OCI-LY3 (cell line): Measurements from ENCODE around the gene LRFN2.

Source experiments
- H2AFZ ChIP-seq: fragments of 200-600, 300-600 bp; shearing (Covaris generic); 2 replicates; pipeline ENCODE4 v1.6.0; 2014; ENCODE audit warnings: antibody characterized with exemption, low read depth, low read length
- H3K27ac ChIP-seq: fragments of 200-600, 300-600 bp; sonication (generic); 2 replicates; pipeline ENCODE4 v1.5.1; 2014; ENCODE audit warnings: mild to moderate bottlenecking, low read length, moderate library complexity, mixed read lengths
- H3K27me3 ChIP-seq: fragments of 200-600, 300-600 bp; sonication (generic); 2 replicates; pipeline ENCODE4 v1.6.1; 2014; ENCODE audit warnings: low read depth, low read length, mixed read lengths
- H3K36me3 ChIP-seq: fragments of 200-600, 300-600 bp; sonication (generic); replicated peaks from 2 replicates; pipeline ENCODE3; 2014; ENCODE audit warnings: low read depth, low read length, mixed read lengths
- H3K4me1 ChIP-seq: fragments of 300-600, 200-600 bp; sonication (generic); 2 replicates; pipeline ENCODE4 v1.6.1; 2014; ENCODE audit warnings: low read length, mixed read lengths
- H3K4me2 ChIP-seq: fragments of 200-600, 300-600 bp; sonication (generic); 2 replicates; pipeline ENCODE4 v1.6.1; 2014; ENCODE audit warnings: low read length, mixed read lengths
- H3K4me3 ChIP-seq: fragments of 300-600, 200-600 bp; sonication (generic); 2 replicates; pipeline ENCODE4 v1.5.1; 2014; ENCODE audit warnings: antibody characterized with exemption, mild to moderate bottlenecking, low read length, moderate library complexity
- H3K79me2 ChIP-seq: fragments of 300-600, 200-600 bp; shearing (Covaris generic); 2 replicates; pipeline ENCODE4 v1.6.1; 2014; ENCODE audit warnings: mild to moderate bottlenecking, low read length, mixed read lengths
- H3K9ac ChIP-seq: fragments of 300-600, 200-600 bp; shearing (Covaris generic); 2 replicates; pipeline ENCODE4 v1.6.0; 2014; ENCODE audit warnings: mild to moderate bottlenecking, low read length, moderate library complexity
- H3K9me3 ChIP-seq: fragments of 200-600, 300-600 bp; shearing (Covaris generic); 2 replicates; pipeline ENCODE4 v1.6.1; 2014; ENCODE audit warnings: low read length, mixed read lengths; ENCODE audit not compliant: insufficient read depth
- H4K20me1 ChIP-seq: fragments of 200-600, 300-600 bp; sonication (generic); 2 replicates; pipeline ENCODE4 v1.6.1; 2016; ENCODE audit warnings: low read length, mixed read lengths; ENCODE audit not compliant: insufficient read depth
- EZH2phosphoT487 ChIP-seq: fragments of 200-600 bp; shearing (Covaris generic); IDR thresholded peaks from 2 replicates; pipeline ENCODE4 v1.6.1; 2018; ENCODE audit warnings: antibody characterized with exemption, mixed run types, low read depth
- TF ChIP-seq, protein P1 (sequence below): fragments of 200-600, 300-600 bp; sonication (generic); IDR thresholded peaks from 2 replicates; pipeline ENCODE4 v1.5.1; 2014; ENCODE audit warnings: antibody characterized with exemption, low read length, low read depth

Gene LRFN2

DNA sequence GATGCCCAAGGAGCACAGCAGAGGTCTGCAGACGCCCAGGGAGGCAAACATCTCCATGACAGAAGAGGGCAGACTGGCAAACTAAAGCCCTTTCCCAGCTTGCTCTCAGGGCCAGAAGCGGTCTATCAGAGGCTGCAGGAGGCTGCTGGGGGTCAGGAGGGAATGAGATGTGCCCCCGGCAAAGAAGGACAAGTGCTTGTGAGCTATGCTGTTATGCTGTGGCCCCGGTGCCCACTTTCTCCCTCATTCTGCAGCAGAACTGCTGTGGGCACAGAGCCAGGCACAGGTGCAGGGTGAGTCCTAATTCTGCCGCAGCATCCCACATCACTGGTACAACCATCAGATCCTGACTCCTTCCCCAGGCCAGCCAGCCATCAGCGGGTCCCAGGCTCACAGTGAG is 46.4 kb downstream of the LRFN2 start:
- H3K9me3 ChIP-seq, result no peaks in the 10 kb centered on the region
- H2AFZ ChIP-seq, result no peak overlapping the region
- peaks cover 46% of the 10 kb centered on the region for H3K27me3 ChIP-seq
- H3K9ac ChIP-seq, result no peak overlapping the region
- no peaks in the 10 kb centered on the region for H3K4me1 ChIP-seq
- H3K79me2 ChIP-seq, result no peaks in the 10 kb centered on the region
- H3K36me3 ChIP-seq, result no peaks in the 10 kb centered on the region
- H4K20me1 ChIP-seq, result no peaks in the 10 kb centered on the region
- H3K4me3 ChIP-seq, result no peak overlapping the region
- H3K27ac ChIP-seq, result no peak overlapping the region
- no peak for TF ChIP-seq EZH2phosphoT487
- TF ChIP-seq, protein P1, sequence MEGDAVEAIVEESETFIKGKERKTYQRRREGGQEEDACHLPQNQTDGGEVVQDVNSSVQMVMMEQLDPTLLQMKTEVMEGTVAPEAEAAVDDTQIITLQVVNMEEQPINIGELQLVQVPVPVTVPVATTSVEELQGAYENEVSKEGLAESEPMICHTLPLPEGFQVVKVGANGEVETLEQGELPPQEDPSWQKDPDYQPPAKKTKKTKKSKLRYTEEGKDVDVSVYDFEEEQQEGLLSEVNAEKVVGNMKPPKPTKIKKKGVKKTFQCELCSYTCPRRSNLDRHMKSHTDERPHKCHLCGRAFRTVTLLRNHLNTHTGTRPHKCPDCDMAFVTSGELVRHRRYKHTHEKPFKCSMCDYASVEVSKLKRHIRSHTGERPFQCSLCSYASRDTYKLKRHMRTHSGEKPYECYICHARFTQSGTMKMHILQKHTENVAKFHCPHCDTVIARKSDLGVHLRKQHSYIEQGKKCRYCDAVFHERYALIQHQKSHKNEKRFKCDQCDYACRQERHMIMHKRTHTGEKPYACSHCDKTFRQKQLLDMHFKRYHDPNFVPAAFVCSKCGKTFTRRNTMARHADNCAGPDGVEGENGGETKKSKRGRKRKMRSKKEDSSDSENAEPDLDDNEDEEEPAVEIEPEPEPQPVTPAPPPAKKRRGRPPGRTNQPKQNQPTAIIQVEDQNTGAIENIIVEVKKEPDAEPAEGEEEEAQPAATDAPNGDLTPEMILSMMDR, result no peak
- no peak overlapping the region for H3K4me2 ChIP-seq

DNA sequence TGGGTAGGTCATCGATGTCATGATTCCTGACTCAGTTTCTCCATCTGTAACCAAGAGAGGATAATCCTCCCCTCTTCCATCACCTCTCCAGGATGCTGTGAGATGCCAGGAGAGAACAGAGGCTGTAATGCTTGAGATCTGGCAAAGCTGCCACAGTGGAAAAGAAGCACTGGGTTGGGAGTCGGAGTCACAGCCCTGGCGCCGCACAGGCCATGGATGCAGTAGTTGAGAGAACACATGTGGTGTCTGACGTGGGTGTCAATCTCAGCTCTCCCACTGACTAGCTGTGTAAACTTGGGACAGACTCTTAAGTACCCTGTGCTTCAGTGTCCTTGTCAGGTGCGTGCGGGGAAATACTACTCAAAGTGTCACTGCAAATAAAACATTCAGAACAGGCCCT is 47.3 kb downstream of the LRFN2 start:
- TF ChIP-seq, protein P1, result no peak
- no peak for TF ChIP-seq EZH2phosphoT487
- Histone ChIP-seq H2AFZ (no peak overlapping the region), H3K4me1 (no peaks in the 10 kb centered on the region), H3K4me3 (no peak overlapping the region), H3K27ac (no peak overlapping the region), H4K20me1 (no peaks in the 10 kb centered on the region), H3K27me3 (peaks cover 46% of the 10 kb centered on the region), H3K9ac (no peak overlapping the region), H3K9me3 (no peaks in the 10 kb centered on the region), H3K36me3 (no peaks in the 10 kb centered on the region), H3K4me2 (no peak overlapping the region), H3K79me2 (no peaks in the 10 kb centered on the region)

DNA sequence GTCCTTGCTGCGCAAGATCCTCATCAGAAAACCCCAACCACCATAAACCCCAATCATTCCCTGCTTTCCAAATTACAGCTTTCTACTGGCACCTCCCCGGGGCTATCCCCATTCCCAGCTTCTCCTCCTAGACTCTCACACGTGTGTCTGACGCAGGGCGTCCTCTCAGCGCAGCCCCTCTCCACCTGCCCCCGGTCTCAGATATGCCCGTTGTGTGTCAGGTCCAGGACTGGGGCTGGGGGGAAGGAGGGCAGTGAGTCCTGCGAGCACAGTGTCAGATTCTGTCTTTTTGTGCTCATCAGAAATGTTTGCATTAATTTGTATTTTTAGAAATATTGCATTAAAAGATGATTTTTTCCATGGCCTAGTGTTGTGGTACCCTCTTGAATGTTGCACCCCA is 48.6 kb downstream of the LRFN2 start:
- Histone ChIP-seq H3K79me2 (no peaks in the 10 kb centered on the region), H2AFZ (no peak overlapping the region), H4K20me1 (no peaks in the 10 kb centered on the region), H3K36me3 (no peaks in the 10 kb centered on the region), H3K27me3 (peaks cover 51% of the 10 kb centered on the region), H3K4me2 (no peak overlapping the region), H3K9ac (no peak overlapping the region), H3K4me1 (no peaks in the 10 kb centered on the region), H3K27ac (no peak overlapping the region), H3K4me3 (no peak overlapping the region), H3K9me3 (no peaks in the 10 kb centered on the region)
- no peak for TF ChIP-seq EZH2phosphoT487
- TF ChIP-seq, protein P1, result no peak

DNA sequence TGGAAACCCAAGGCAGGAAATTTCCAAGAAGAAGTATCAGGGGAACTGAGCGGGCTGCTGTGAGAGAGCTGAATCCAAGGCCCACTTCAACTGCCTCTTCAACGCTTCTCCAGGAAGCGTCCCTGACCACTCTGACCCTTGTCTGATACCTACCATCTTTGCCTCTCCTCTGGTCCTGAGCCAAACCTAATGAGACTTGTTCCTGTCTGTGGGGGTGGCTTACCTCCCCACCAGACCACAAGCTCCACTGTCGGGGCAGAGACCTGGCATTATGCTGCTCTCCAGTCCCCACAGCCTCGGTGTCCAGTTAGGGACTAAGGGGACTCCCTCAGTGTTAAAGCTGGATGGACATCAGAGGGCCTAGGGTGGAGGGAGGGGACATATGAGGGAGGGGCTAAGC is 49.7 kb downstream of the LRFN2 start:
- H2AFZ ChIP-seq, result no peak overlapping the region
- no peaks in the 10 kb centered on the region for H4K20me1 ChIP-seq

More for the DNA sequence above, 49.7 kb downstream of the LRFN2 start:
- no peaks in the 10 kb centered on the region for H3K4me1 ChIP-seq
- no peak overlapping the region for H3K4me2 ChIP-seq
- H3K36me3 ChIP-seq, result no peaks in the 10 kb centered on the region
- no peaks in the 10 kb centered on the region for H3K79me2 ChIP-seq
- no peak overlapping the region for H3K9ac ChIP-seq
- H3K9me3 ChIP-seq, result no peaks in the 10 kb centered on the region
- TF ChIP-seq EZH2phosphoT487, result no peak
- TF ChIP-seq, protein P1, result no peak
- no peak overlapping the region for H3K4me3 ChIP-seq
- peaks cover 53% of the 10 kb centered on the region for H3K27me3 ChIP-seq
- H3K27ac ChIP-seq, result no peak overlapping the region
